ENCODE data around the gene HRK.

- TF ChIP-seq EZH2 (IDR thresholded peaks at IDR 0.05; ENCODE audit: low read depth, low read length, severe bottlenecking) = no peak
- no peak for TF ChIP-seq ATF2 (IDR thresholded peaks at IDR 0.05; ENCODE audit: low read length)
Measured at GRCh38 chr12:116852303-116852702, 28.9 kb downstream of the HRK start.
